Panc1 (cell line): Measurements from ENCODE around the gene ACSS1. TPM values are rescaled to one million over a fixed set of nuclear protein-coding genes. Genes with fewer than 3 reads are reported as not detected.

Experiments
- ATAC-seq: fragments of 200-7000 bp; cut with Tn5 transposase; 2 replicates; pipeline ENCODE4 v1.9.1; 2020; ENCODE audit warnings: mild to moderate bottlenecking, moderate library complexity
- BruUV-seq: library from RNA; stranded (reverse); fragments of 400-500 nt; replicated peaks from 2 replicates; lab custom pipeline; 2021; lab: Mats Ljungman, UMichigan
- CTCF ChIA-PET: fragments of 300-600 bp; sonication (Branson Sonifier 250); formaldehyde crosslinking; loops from one replicate; lab custom pipeline; 2022; ENCODE audit warnings: antibody characterized with exemption; lab: Charles Lee
- POLR2A ChIA-PET: fragments of 300-600 bp; sonication (Branson Sonifier 250); formaldehyde crosslinking; loops from one replicate; lab custom pipeline; 2022; ENCODE audit warnings: antibody characterized with exemption; lab: Charles Lee
- DNase-seq: peaks from one replicate; pipeline ENCODE4 v3.0.0-alpha.2; 2010; ENCODE audit warnings: low read depth, low spot score
- H3K27ac ChIP-seq: 2 replicates; pipeline ENCODE4 v1.5.1; 2011; ENCODE audit warnings: mild to moderate bottlenecking, low read length, inconsistent platforms
- H3K27me3 ChIP-seq: fragments of 200-500 bp; sonication (Bioruptor generic); 2 replicates; pipeline ENCODE4 v1.6.0; 2014; ENCODE audit warnings: low read length, inconsistent platforms; ENCODE audit not compliant: control insufficient read depth, insufficient read depth
- H3K36me3 ChIP-seq: fragments of 200-500 bp; sonication (Bioruptor generic); 2 replicates; pipeline ENCODE4 v1.5.1; 2014; ENCODE audit warnings: inconsistent platforms, mild to moderate bottlenecking, low read length, moderate library complexity; ENCODE audit not compliant: control insufficient read depth, insufficient read depth
- H3K4me1 ChIP-seq: 2 replicates; pipeline ENCODE4 v1.5.1; 2011; ENCODE audit warnings: inconsistent platforms, mild to moderate bottlenecking, low read length, moderate library complexity; ENCODE audit not compliant: control insufficient read depth, insufficient read depth
- H3K4me3 ChIP-seq, 2 experiments: 2 replicates each; pipeline ENCODE4 v1.5.1; 2011 to 2012; ENCODE audit warnings: low read depth in 2 of 2, low read length in 2 of 2, mild to moderate bottlenecking in 2 of 2, inconsistent platforms in 1 of 2, moderate library complexity in 1 of 2
- H3K9me3 ChIP-seq: fragments of 200-500 bp; sonication (Bioruptor generic); 2 replicates; pipeline ENCODE4 v1.5.1; 2014; ENCODE audit warnings: low read depth, mild to moderate bottlenecking, inconsistent platforms, low read length, moderate library complexity; ENCODE audit not compliant: control insufficient read depth, insufficient read depth
- CTCF ChIP-seq: fragments of 450-650 bp; IDR thresholded peaks from 2 replicates; pipeline ENCODE4 v1.5.1; 2017; ENCODE audit warnings: mild to moderate bottlenecking
- POLR2AphosphoS5 ChIP-seq: IDR thresholded peaks from 2 replicates; pipeline ENCODE4 v1.6.1; 2012; ENCODE audit warnings: mild to moderate bottlenecking, low read depth, low read length, moderate library complexity
- SIN3A ChIP-seq: IDR thresholded peaks from 2 replicates; pipeline ENCODE4 v1.6.1; 2012; ENCODE audit warnings: low read depth, mild to moderate bottlenecking, low read length, moderate library complexity, borderline replicate concordance; ENCODE audit not compliant: insufficient read depth
- TCF7L2 ChIP-seq: IDR thresholded peaks from 2 replicates; pipeline ENCODE4 v1.6.1; 2011; ENCODE audit warnings: mild to moderate bottlenecking, low read depth, low read length, inconsistent platforms
- in situ Hi-C: cut with HindIII; loops from 2 replicates; pipeline ENCODE4 v1.10.0; 2016; ENCODE audit warnings: low sequenced_read_pairs, low pct_unique_long_range_greater_than_20kb
- intact Hi-C: fragments of 100-400 bp; cut with micrococcal nuclease; formaldehyde crosslinking; loops from one replicate; pipeline ENCODE4 v1.10.0; 2022; ENCODE audit not compliant: unreplicated experiment
- total RNA-seq: library from RNA; stranded (reverse); gene quantifications from one replicate; pipeline ENCODE4 v1.2.1, GENCODE V29; 2021; ENCODE audit not compliant: unreplicated experiment
- TF ChIP-seq, protein P1 (sequence below), 2 experiments: IDR thresholded peaks; 2 replicates each; pipeline ENCODE4 v1.6.1; 2011 to 2012; ENCODE audit warnings: low read depth in 2 of 2, control low read depth in 1 of 2, low read length in 1 of 2, mild to moderate bottlenecking in 1 of 2, moderate library complexity in 1 of 2; ENCODE audit not compliant: insufficient read depth in 1 of 2

Gene ACSS1
- total RNA-seq, 1 experiment from 2014 or later, result 32.2 TPM

- TF ChIP-seq TCF7L2, result no peak
- no peak for TF ChIP-seq POLR2AphosphoS5
- TF ChIP-seq CTCF, result no peak
- TF ChIP-seq SIN3A, result no peak
- TF ChIP-seq, protein P1, sequence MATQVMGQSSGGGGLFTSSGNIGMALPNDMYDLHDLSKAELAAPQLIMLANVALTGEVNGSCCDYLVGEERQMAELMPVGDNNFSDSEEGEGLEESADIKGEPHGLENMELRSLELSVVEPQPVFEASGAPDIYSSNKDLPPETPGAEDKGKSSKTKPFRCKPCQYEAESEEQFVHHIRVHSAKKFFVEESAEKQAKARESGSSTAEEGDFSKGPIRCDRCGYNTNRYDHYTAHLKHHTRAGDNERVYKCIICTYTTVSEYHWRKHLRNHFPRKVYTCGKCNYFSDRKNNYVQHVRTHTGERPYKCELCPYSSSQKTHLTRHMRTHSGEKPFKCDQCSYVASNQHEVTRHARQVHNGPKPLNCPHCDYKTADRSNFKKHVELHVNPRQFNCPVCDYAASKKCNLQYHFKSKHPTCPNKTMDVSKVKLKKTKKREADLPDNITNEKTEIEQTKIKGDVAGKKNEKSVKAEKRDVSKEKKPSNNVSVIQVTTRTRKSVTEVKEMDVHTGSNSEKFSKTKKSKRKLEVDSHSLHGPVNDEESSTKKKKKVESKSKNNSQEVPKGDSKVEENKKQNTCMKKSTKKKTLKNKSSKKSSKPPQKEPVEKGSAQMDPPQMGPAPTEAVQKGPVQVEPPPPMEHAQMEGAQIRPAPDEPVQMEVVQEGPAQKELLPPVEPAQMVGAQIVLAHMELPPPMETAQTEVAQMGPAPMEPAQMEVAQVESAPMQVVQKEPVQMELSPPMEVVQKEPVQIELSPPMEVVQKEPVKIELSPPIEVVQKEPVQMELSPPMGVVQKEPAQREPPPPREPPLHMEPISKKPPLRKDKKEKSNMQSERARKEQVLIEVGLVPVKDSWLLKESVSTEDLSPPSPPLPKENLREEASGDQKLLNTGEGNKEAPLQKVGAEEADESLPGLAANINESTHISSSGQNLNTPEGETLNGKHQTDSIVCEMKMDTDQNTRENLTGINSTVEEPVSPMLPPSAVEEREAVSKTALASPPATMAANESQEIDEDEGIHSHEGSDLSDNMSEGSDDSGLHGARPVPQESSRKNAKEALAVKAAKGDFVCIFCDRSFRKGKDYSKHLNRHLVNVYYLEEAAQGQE (IDR thresholded peaks at IDR 0.05; ENCODE audit: insufficient read depth in 1 of 2, low read depth in 2 of 2, low read length in 1 of 2), result no peak
- Histone ChIP-seq H3K36me3 (no peaks in the 10 kb centered on the region), H3K4me3 (no peak overlapping the region), H3K4me1 (no peaks in the 10 kb centered on the region), H3K27me3 (no peaks in the 10 kb centered on the region), H3K9me3 (no peaks in the 10 kb centered on the region), H3K27ac (no peak overlapping the region)
- intact Hi-C loops (no loop called here), in situ Hi-C loops (no loop called here)
- ChIA-PET CTCF (no interaction called here), POLR2A (no interaction called here)
- no peak for DNase-seq
- no peak for ATAC-seq
- BruUV-seq, result no TSS peak
These were observed 43.0 kb upstream of the ACSS1 start for GRCh38 chr20:25100914-25101313.

DNA sequence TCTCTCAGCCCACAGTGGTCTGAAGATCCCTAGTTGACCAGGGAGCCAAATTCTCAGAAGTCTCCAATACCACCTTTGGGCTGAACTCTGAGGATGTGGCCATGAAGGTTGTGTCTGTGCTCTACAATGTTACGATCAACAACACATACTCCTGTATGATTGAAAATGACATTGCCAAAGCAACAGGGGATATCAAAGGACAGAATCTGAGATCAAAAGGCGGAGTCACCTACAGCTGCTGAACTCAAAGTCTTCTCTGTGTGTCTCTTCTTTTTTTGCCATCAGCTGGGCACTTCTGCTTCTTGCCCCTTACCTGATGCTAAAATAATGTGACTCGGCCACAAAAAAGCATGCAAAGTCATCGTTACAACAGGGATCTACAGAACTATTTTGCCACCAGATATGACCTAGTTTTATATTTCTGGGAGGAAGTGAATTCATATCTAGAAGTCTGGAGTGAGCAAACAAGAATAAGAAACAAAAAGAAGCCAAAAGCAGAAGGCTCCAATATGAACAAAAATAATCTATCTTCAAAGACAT lies 41.7 kb upstream of the ACSS1 start:
- no peaks in the 10 kb centered on the region for H3K9me3 ChIP-seq

GRCh38 chr20:25097498-25097897 lies 39.6 kb upstream of the ACSS1 start:
- H3K27me3 ChIP-seq, result no peaks in the 10 kb centered on the region
- POLR2A ChIA-PET, result no interaction called here
- CTCF ChIA-PET, result no interaction called here

More for the DNA sequence above, 41.7 kb upstream of the ACSS1 start:
- no peak for TF ChIP-seq TCF7L2
- ChIA-PET POLR2A (no interaction called here), CTCF (no interaction called here)
- no peak for DNase-seq
- intact Hi-C loops, result no loop called here
- Histone ChIP-seq H3K4me1 (no peaks in the 10 kb centered on the region), H3K36me3 (no peaks in the 10 kb centered on the region), H3K4me3 (no peak overlapping the region), H3K27ac (no peak overlapping the region), H3K27me3 (no peaks in the 10 kb centered on the region)
- in situ Hi-C loops, result no loop called here
- no TSS peak for BruUV-seq
- ATAC-seq, result no peak

More at GRCh38 chr20:25097498-25097897, 39.6 kb upstream of the ACSS1 start:
- H3K36me3 ChIP-seq, result no peaks in the 10 kb centered on the region
- in situ Hi-C loops (no loop called here), intact Hi-C loops (no loop called here)
- no peak for TF ChIP-seq SIN3A
- TF ChIP-seq POLR2AphosphoS5, result no peak
- no peak for TF ChIP-seq CTCF
- no peak for TF ChIP-seq TCF7L2
- TF ChIP-seq, protein P1 (IDR thresholded peaks at IDR 0.05; ENCODE audit: insufficient read depth in 1 of 2, low read depth in 2 of 2, low read length in 1 of 2), result no peak
- DNase-seq, result no peak
- no peak overlapping the region for H3K27ac ChIP-seq
- H3K4me3 ChIP-seq, result no peak overlapping the region
- BruUV-seq, result no TSS peak
- no peak for ATAC-seq
- H3K9me3 ChIP-seq, result no peaks in the 10 kb centered on the region
- H3K4me1 ChIP-seq, result no peaks in the 10 kb centered on the region
